ENCODE measurements around the gene CHST4.

The CHST4 gene

GRCh38 chr16:71526111-71526631 is at the start of gene CHST4:
TSS of gene CHST4 (plus strand) at chr16:71526426. CDS start at chr16:71536678, 10,252 bp downstream.
- no peak for DNase-seq
- Mint-ChIP-seq H3K4me3 (no peak within 1 kb of the TSS), H3K27me3 (peaks cover 21% of the 10 kb centered on the region)

GRCh38 chr16:71476457-71477124 is 49.6 kb upstream of the CHST4 start:
- Mint-ChIP-seq H3K4me1 (ENCODE audit: low read depth) (no peaks in the 10 kb centered on the region), H3K27ac (no peak overlapping the region), H3K4me3 (no peak overlapping the region), H3K9me3 (no peaks in the 10 kb centered on the region), H3K27me3 (no peaks in the 10 kb centered on the region), H3K36me3 (ENCODE audit: low read depth) (peaks cover 43% of the 10 kb centered on the region)
- no peak for DNase-seq

More at GRCh38 chr16:71526111-71526631, at the start of gene CHST4:
- Mint-ChIP-seq H3K36me3 (ENCODE audit: low read depth) (no peaks in the 10 kb centered on the region), H3K4me1 (ENCODE audit: low read depth) (peaks cover 3% of the 10 kb centered on the region), H3K9me3 (no peaks in the 10 kb centered on the region), H3K27ac (no peak within 1 kb of the TSS)

- no peaks in the 10 kb centered on the region for H3K27me3 Mint-ChIP-seq
- H3K27ac Mint-ChIP-seq: no peak overlapping the region
- H3K9me3 Mint-ChIP-seq: no peaks in the 10 kb centered on the region
- H3K4me3 Mint-ChIP-seq: no peak overlapping the region
- peaks cover 8% of the 10 kb centered on the region for H3K4me1 Mint-ChIP-seq (ENCODE audit: low read depth)
- no peak for DNase-seq
- H3K36me3 Mint-ChIP-seq (ENCODE audit: low read depth): peaks cover 37% of the 10 kb centered on the region
These were observed 46.8 kb upstream of the CHST4 start for GRCh38 chr16:71479420-71479819.

- H3K27me3 Mint-ChIP-seq: no peaks in the 10 kb centered on the region
- H3K36me3 Mint-ChIP-seq (ENCODE audit: low read depth): peaks cover 24% of the 10 kb centered on the region
- peaks cover 14% of the 10 kb centered on the region for H3K4me1 Mint-ChIP-seq (ENCODE audit: low read depth)
- DNase-seq: no peak
- H3K27ac Mint-ChIP-seq: no peak overlapping the region
- no peaks in the 10 kb centered on the region for H3K9me3 Mint-ChIP-seq
- no peak overlapping the region for H3K4me3 Mint-ChIP-seq
These were observed 45.3 kb upstream of the CHST4 start for GRCh38 chr16:71480956-71481355.

- H3K27ac Mint-ChIP-seq: no peak overlapping the region
- peaks cover 12% of the 10 kb centered on the region for H3K36me3 Mint-ChIP-seq (ENCODE audit: low read depth)
- H3K27me3 Mint-ChIP-seq: no peaks in the 10 kb centered on the region
- no peaks in the 10 kb centered on the region for H3K9me3 Mint-ChIP-seq
- DNase-seq: no peak
- H3K4me3 Mint-ChIP-seq: no peak overlapping the region
- H3K4me1 Mint-ChIP-seq (ENCODE audit: low read depth): peaks cover 14% of the 10 kb centered on the region
These were observed 43.7 kb upstream of the CHST4 start for GRCh38 chr16:71482569-71482968.

GRCh38 chr16:71484006-71484893 is 42.0 kb upstream of the CHST4 start:
- H3K27me3 Mint-ChIP-seq: no peaks in the 10 kb centered on the region
- H3K27ac Mint-ChIP-seq: peak overlapping the region; percentile 83
- H3K36me3 Mint-ChIP-seq (ENCODE audit: low read depth): peaks cover 2% of the 10 kb centered on the region
- H3K4me1 Mint-ChIP-seq (ENCODE audit: low read depth): peaks cover 14% of the 10 kb centered on the region
- H3K9me3 Mint-ChIP-seq: no peaks in the 10 kb centered on the region
- peak; percentile 82 for DNase-seq
- peak overlapping the region; percentile 80 for H3K4me3 Mint-ChIP-seq

- no peak for DNase-seq
- peaks cover 6% of the 10 kb centered on the region for H3K4me1 Mint-ChIP-seq (ENCODE audit: low read depth)
- H3K36me3 Mint-ChIP-seq (ENCODE audit: low read depth): peaks cover 2% of the 10 kb centered on the region
- peaks cover 2% of the 10 kb centered on the region for H3K27me3 Mint-ChIP-seq
- no peak within 1 kb of the TSS for H3K27ac Mint-ChIP-seq
- H3K9me3 Mint-ChIP-seq: no peaks in the 10 kb centered on the region
- H3K4me3 Mint-ChIP-seq: no peak within 1 kb of the TSS
These were observed 37.1 kb upstream of the CHST4 start, which contains the start of gene ZNF19 for GRCh38 chr16:71489122-71489521. TSS of gene ZNF19 (minus strand) at chr16:71489324. CDS start at chr16:71482114, 7,210 bp downstream.

- Mint-ChIP-seq H3K27ac (no peak overlapping the region), H3K4me1 (ENCODE audit: low read depth) (no peaks in the 10 kb centered on the region), H3K9me3 (no peaks in the 10 kb centered on the region)
These were observed 35.9 kb upstream of the CHST4 start for GRCh38 chr16:71490361-71490760.

GRCh38 chr16:71491054-71491453 is 35.2 kb upstream of the CHST4 start:
- Mint-ChIP-seq H3K36me3 (ENCODE audit: low read depth) (no peaks in the 10 kb centered on the region), H3K27me3 (peaks cover 2% of the 10 kb centered on the region), H3K4me1 (ENCODE audit: low read depth) (no peaks in the 10 kb centered on the region), H3K27ac (no peak overlapping the region), H3K4me3 (no peak overlapping the region), H3K9me3 (no peaks in the 10 kb centered on the region)
- DNase-seq: no peak

More at GRCh38 chr16:71490361-71490760, 35.9 kb upstream of the CHST4 start:
- Mint-ChIP-seq H3K36me3 (ENCODE audit: low read depth) (no peaks in the 10 kb centered on the region), H3K4me3 (no peak overlapping the region), H3K27me3 (peaks cover 2% of the 10 kb centered on the region)
- DNase-seq: no peak

- Mint-ChIP-seq H3K27me3 (peaks cover 2% of the 10 kb centered on the region), H3K36me3 (ENCODE audit: low read depth) (no peaks in the 10 kb centered on the region), H3K4me1 (ENCODE audit: low read depth) (no peaks in the 10 kb centered on the region), H3K9me3 (no peaks in the 10 kb centered on the region), H3K4me3 (no peak overlapping the region), H3K27ac (no peak overlapping the region)
- no peak for DNase-seq
These were observed 33.4 kb upstream of the CHST4 start for GRCh38 chr16:71492786-71493185.

- Mint-ChIP-seq H3K36me3 (ENCODE audit: low read depth) (no peaks in the 10 kb centered on the region), H3K9me3 (no peaks in the 10 kb centered on the region)
These were observed 33.0 kb upstream of the CHST4 start for GRCh38 chr16:71493213-71493612.

GRCh38 chr16:71498031-71498430 is 28.2 kb upstream of the CHST4 start:
- H3K4me1 Mint-ChIP-seq (ENCODE audit: low read depth): no peaks in the 10 kb centered on the region
- no peaks in the 10 kb centered on the region for H3K36me3 Mint-ChIP-seq (ENCODE audit: low read depth)
- H3K27ac Mint-ChIP-seq: no peak overlapping the region
- no peak overlapping the region for H3K4me3 Mint-ChIP-seq
- peaks cover under 1% of the 10 kb centered on the region for H3K27me3 Mint-ChIP-seq
- DNase-seq: no peak
- no peaks in the 10 kb centered on the region for H3K9me3 Mint-ChIP-seq

More at GRCh38 chr16:71493213-71493612, 33.0 kb upstream of the CHST4 start:
- Mint-ChIP-seq H3K4me1 (ENCODE audit: low read depth) (no peaks in the 10 kb centered on the region), H3K27ac (no peak overlapping the region), H3K27me3 (peaks cover 2% of the 10 kb centered on the region), H3K4me3 (no peak overlapping the region)
- no peak for DNase-seq

GRCh38 chr16:71499775-71500364 is 26.4 kb upstream of the CHST4 start:
- H3K27me3 Mint-ChIP-seq: peaks cover 3% of the 10 kb centered on the region
- DNase-seq: no peak
- H3K4me1 Mint-ChIP-seq (ENCODE audit: low read depth): no peaks in the 10 kb centered on the region
- no peak overlapping the region for H3K27ac Mint-ChIP-seq
- H3K36me3 Mint-ChIP-seq (ENCODE audit: low read depth): no peaks in the 10 kb centered on the region
- no peaks in the 10 kb centered on the region for H3K9me3 Mint-ChIP-seq
- H3K4me3 Mint-ChIP-seq: no peak overlapping the region

GRCh38 chr16:71500964-71501363 is 25.3 kb upstream of the CHST4 start:
- DNase-seq: no peak
- H3K36me3 Mint-ChIP-seq (ENCODE audit: low read depth): no peaks in the 10 kb centered on the region
- no peaks in the 10 kb centered on the region for H3K9me3 Mint-ChIP-seq
- no peak overlapping the region for H3K27ac Mint-ChIP-seq
- H3K27me3 Mint-ChIP-seq: peaks cover 3% of the 10 kb centered on the region
- H3K4me1 Mint-ChIP-seq (ENCODE audit: low read depth): no peaks in the 10 kb centered on the region
- H3K4me3 Mint-ChIP-seq: no peak overlapping the region

All from activated T-cell treated with anti-CD3 and anti-CD28 coated beads, Interleukin-2, amount 50 U/mL, for 24 hours (primary cell).